H1 (cell line): ENCODE measurements around the gene CIC. TPM values are rescaled to one million over a fixed set of nuclear protein-coding genes. Genes with fewer than 3 reads are reported as not detected.

Experiments
- CTCF ChIA-PET: fragments of 300-600 bp; sonication (Branson Sonifier 250); formaldehyde crosslinking; loops from one replicate; lab custom pipeline; 2021; ENCODE audit not compliant: partially characterized antibody; lab: Charles Lee
- POLR2A ChIA-PET: fragments of 300-600 bp; sonication (Branson Sonifier 250); formaldehyde crosslinking; loops from one replicate; lab custom pipeline; 2021; ENCODE audit warnings: inconsistent platforms; ENCODE audit not compliant: partially characterized antibody; lab: Charles Lee
- DNase-seq, 2 experiments: peaks; one replicate each; pipeline versions ENCODE4 v3.0.0 to v3.0.0-alpha.2; 2010 to 2022; ENCODE audit warnings: low spot score in 2 of 2, low read depth in 1 of 2, mixed read lengths in 1 of 2
- FAIRE-seq: peaks from 2 replicates; lab custom pipeline; 2011; peaks lifted over from hg19 to GRCh38; lab: Jason Lieb, UNC
- H2AFZ ChIP-seq: 2 replicates; pipeline ENCODE4 v1.8.1; 2012; ENCODE audit warnings: low read length, inconsistent platforms
- H2AK5ac ChIP-seq: 2 replicates; pipeline ENCODE4 v1.6.1; 2013; ENCODE audit warnings: low read depth, low read length
- H2BK120ac ChIP-seq: replicated peaks from 2 replicates; pipeline ENCODE3; 2013; ENCODE audit warnings: low read depth, low read length, inconsistent platforms
- H2BK12ac ChIP-seq: 2 replicates; pipeline ENCODE4 v1.6.1; 2013; ENCODE audit warnings: low read depth, low read length
- H2BK15ac ChIP-seq: 2 replicates; pipeline ENCODE4 v1.6.1; 2013; ENCODE audit warnings: low read length
- H2BK20ac ChIP-seq: 2 replicates; pipeline ENCODE4 v1.6.1; 2013; ENCODE audit warnings: low read length
- H2BK5ac ChIP-seq: 2 replicates; pipeline ENCODE4 v1.6.1; 2013; ENCODE audit warnings: low read depth, low read length
- H3K14ac ChIP-seq: 2 replicates; pipeline ENCODE4 v1.6.1; 2013; ENCODE audit warnings: inconsistent platforms; ENCODE audit not compliant: insufficient read length
- H3K18ac ChIP-seq: 2 replicates; pipeline ENCODE4 v1.6.1; 2013; ENCODE audit warnings: low read length; ENCODE audit errors: extremely low read depth
- H3K23ac ChIP-seq: 2 replicates; pipeline ENCODE4 v1.6.1; 2013; ENCODE audit warnings: inconsistent platforms; ENCODE audit not compliant: insufficient read length
- H3K23me2 ChIP-seq: 2 replicates; pipeline ENCODE4 v1.6.1; 2013; ENCODE audit warnings: low read depth, low read length
- H3K27ac ChIP-seq: 2 replicates; pipeline ENCODE4 v1.6.1; 2011; ENCODE audit warnings: low read depth, low read length, inconsistent platforms
- H3K27me3 ChIP-seq, 4 experiments: replicated peaks in 1 of 4; 1 replicate in 1 of 4; 2 replicates in 3 of 4; pipeline versions ENCODE4 v1.6.1 to v1.8.1; 2011 to 2013; ENCODE audit warnings: low read length in 3 of 4, mild to moderate bottlenecking in 3 of 4, inconsistent platforms in 2 of 4, mixed read lengths in 2 of 4, moderate library complexity in 1 of 4; ENCODE audit not compliant: control insufficient read depth in 3 of 4, insufficient read depth in 3 of 4; ENCODE audit errors: extremely low read depth in 1 of 4
- H3K36me3 ChIP-seq, 4 experiments: 2 replicates each; pipeline versions ENCODE4 v1.6.1 to v1.8.1; 2011 to 2013; ENCODE audit warnings: mild to moderate bottlenecking in 4 of 4, low read length in 3 of 4, moderate library complexity in 2 of 4, control low read depth in 1 of 4, inconsistent platforms in 1 of 4; ENCODE audit not compliant: insufficient read depth in 4 of 4, control insufficient read depth in 2 of 4
- H3K4ac ChIP-seq: replicated peaks from 2 replicates; pipeline ENCODE3; 2013; ENCODE audit warnings: low read length, low read depth, mixed read lengths, inconsistent platforms; ENCODE audit not compliant: insufficient read length
- H3K4me1 ChIP-seq, 4 experiments: replicated peaks in 1 of 4; 1 replicate in 1 of 4; 2 replicates in 3 of 4; pipeline versions ENCODE4 v1.6.1 to v1.8.1; 2011 to 2013; ENCODE audit warnings: low read length in 3 of 4, inconsistent platforms in 2 of 4, mixed read lengths in 1 of 4; ENCODE audit not compliant: insufficient read depth in 4 of 4, control insufficient read depth in 3 of 4
- H3K4me2 ChIP-seq, 2 experiments: 2 replicates each; pipeline versions ENCODE4 v1.6.1 to v1.8.1; 2011 to 2013; ENCODE audit warnings: low read depth in 2 of 2, low read length in 2 of 2, control low read depth in 1 of 2, inconsistent platforms in 1 of 2, mild to moderate bottlenecking in 1 of 2; ENCODE audit not compliant: insufficient read depth in 1 of 2
- H3K4me3 ChIP-seq, 4 experiments: fragments of 200-600, 300-600 bp in 1 of 4; sonication (generic), shearing (Covaris generic), sonication (Bioruptor Twin) in 1 of 4; 2 replicates each; pipeline versions ENCODE4 v1.5.1 to v1.8.1; 2011 to 2016; ENCODE audit warnings: low read length in 4 of 4, low read depth in 3 of 4, control low read depth in 2 of 4, inconsistent platforms in 2 of 4, mild to moderate bottlenecking in 2 of 4, mixed read lengths in 1 of 4, moderate library complexity in 1 of 4; ENCODE audit not compliant: insufficient read depth in 2 of 4; ENCODE audit errors: extremely low read depth in 1 of 4
- H3K56ac ChIP-seq: replicated peaks from 2 replicates; pipeline ENCODE3; 2013; ENCODE audit warnings: low read depth, mild to moderate bottlenecking, mixed read lengths, low read length, inconsistent platforms; ENCODE audit not compliant: insufficient read length
- H3K79me1 ChIP-seq: 2 replicates; pipeline ENCODE4 v1.6.1; 2013; ENCODE audit warnings: low read depth, low read length, control low read depth
- H3K79me2 ChIP-seq, 2 experiments: 2 replicates each; pipeline versions ENCODE4 v1.6.1 to v1.8.1; 2012 to 2013; ENCODE audit warnings: low read length in 2 of 2, mild to moderate bottlenecking in 2 of 2, inconsistent platforms in 1 of 2; ENCODE audit not compliant: insufficient read depth in 2 of 2, control insufficient read depth in 1 of 2
- H3K9ac ChIP-seq, 4 experiments: replicated peaks in 1 of 4; 1 replicate in 1 of 4; 2 replicates in 3 of 4; pipeline versions ENCODE4 v1.6.1 to v1.8.1; 2011 to 2013; ENCODE audit warnings: low read depth in 3 of 4, low read length in 3 of 4, control low read depth in 2 of 4, mild to moderate bottlenecking in 2 of 4, moderate library complexity in 2 of 4, inconsistent platforms in 1 of 4; ENCODE audit errors: extremely low read depth in 1 of 4
- H3K9me3 ChIP-seq, 2 experiments: 2 replicates each; pipeline versions ENCODE4 v1.6.1 to v1.8.1; 2012 to 2013; ENCODE audit warnings: mild to moderate bottlenecking in 2 of 2, moderate library complexity in 2 of 2, control low read depth in 1 of 2, inconsistent platforms in 1 of 2, low read depth in 1 of 2, low read length in 1 of 2, mixed read lengths in 1 of 2; ENCODE audit not compliant: insufficient read depth in 2 of 2
- H4K20me1 ChIP-seq, 2 experiments: replicated peaks in 1 of 2; 2 replicates each; pipeline versions ENCODE3 to v1.8.1; 2011 to 2013; ENCODE audit warnings: inconsistent platforms in 2 of 2, low read length in 2 of 2, mild to moderate bottlenecking in 1 of 2; ENCODE audit not compliant: insufficient read depth in 2 of 2, control insufficient read depth in 1 of 2
- H4K5ac ChIP-seq: 2 replicates; pipeline ENCODE4 v1.6.1; 2013; ENCODE audit warnings: low read length, low read depth, mixed read lengths, inconsistent platforms; ENCODE audit not compliant: insufficient read length
- H4K8ac ChIP-seq: 2 replicates; pipeline ENCODE4 v1.8.0; 2013; ENCODE audit warnings: mild to moderate bottlenecking, moderate library complexity, low read length, inconsistent platforms; ENCODE audit not compliant: insufficient read depth; ENCODE audit errors: extremely low read depth
- H4K91ac ChIP-seq: replicated peaks from 2 replicates; pipeline ENCODE3; 2013; ENCODE audit warnings: low read length, mixed read lengths, inconsistent platforms; ENCODE audit not compliant: insufficient read length
- EP300 ChIP-seq, 2 experiments: IDR thresholded peaks; 1 replicate in 1 of 2; 2 replicates in 1 of 2; pipeline ENCODE4 v1.6.1; 2011 to 2012; ENCODE audit warnings: low read depth in 2 of 2, low read length in 2 of 2, mild to moderate bottlenecking in 2 of 2, borderline replicate concordance in 1 of 2, inconsistent platforms in 1 of 2, moderate library complexity in 1 of 2
- GABPA ChIP-seq: IDR thresholded peaks from 2 replicates; pipeline ENCODE4 v1.6.1; 2011; ENCODE audit warnings: mild to moderate bottlenecking, low read length, moderate library complexity, borderline replicate concordance; ENCODE audit not compliant: insufficient read depth
- GTF2F1 ChIP-seq: IDR thresholded peaks from 2 replicates; pipeline ENCODE4 v1.6.1; 2012; ENCODE audit warnings: low read depth, low read length, improper control_type of control experiment, borderline replicate concordance
- KDM5A ChIP-seq: fragments of 200-600 bp; IDR thresholded peaks from 2 replicates; pipeline ENCODE4 v1.7.1; 2012; ENCODE audit warnings: mild to moderate bottlenecking, low read length, inconsistent platforms, mixed read lengths
- MAX ChIP-seq: IDR thresholded peaks from 2 replicates; pipeline ENCODE4 v1.6.1; 2012; ENCODE audit warnings: inconsistent platforms
- NRF1 ChIP-seq: IDR thresholded peaks from 2 replicates; pipeline ENCODE4 v1.6.1; 2011; ENCODE audit warnings: mild to moderate bottlenecking, low read depth, low read length, improper control_type of control experiment
- RFX5 ChIP-seq: IDR thresholded peaks from 2 replicates; pipeline ENCODE4 v1.6.1; 2011; ENCODE audit warnings: low read depth, low read length, improper control_type of control experiment, borderline replicate concordance
- RXRA ChIP-seq: IDR thresholded peaks from 2 replicates; pipeline ENCODE4 v1.6.1; 2011; ENCODE audit warnings: low read depth, mild to moderate bottlenecking, low read length, moderate library complexity; ENCODE audit not compliant: insufficient read depth
- TAF7 ChIP-seq: optimal IDR thresholded peaks from 2 replicates; pipeline ENCODE3; 2011; ENCODE audit warnings: low read depth, mild to moderate bottlenecking, inconsistent platforms, low read length, moderate library complexity, borderline replicate concordance
- USF2 ChIP-seq: IDR thresholded peaks from 2 replicates; pipeline ENCODE4 v1.6.1; 2011; ENCODE audit warnings: low read length, improper control_type of control experiment
- WGBS, 2 experiments: shearing (Covaris generic) in 1 of 2; methylation state at CpG; one replicate each; pipeline versions ENCODE4 v1.1.6 to v1.1.7; 2013 to 2015; ENCODE audit warnings: low lambda C conversion rate in 2 of 2, mixed read lengths in 2 of 2, inconsistent platforms in 1 of 2, low coverage in 1 of 2, missing lambda C conversion rate in 1 of 2; ENCODE audit not compliant: insufficient replicate concordance in 2 of 2, insufficient coverage in 1 of 2, insufficient read length in 1 of 2; ENCODE audit errors: extremely low coverage in 1 of 2, missing lambda C conversion rate in 1 of 2; 5-methylcytosine and 5-hydroxymethylcytosine counted together
- polyA plus RNA-seq, 7 experiments: library from polyadenylated mRNA; depleted of rRNA in 3 of 7; stranded (reverse) in 5 of 7; unstranded in 2 of 7; fragments of >200 nt in 5 of 7; fragments of 200-250 nt in 2 of 7; gene quantifications; 1 replicate in 5 of 7; 2 replicates in 1 of 7; 4 replicates in 1 of 7; pipeline versions ENCODE4 v1.2.1 to v1.2.3, GENCODE V29; 2011 to 2013; ENCODE audit warnings: missing spikeins in 2 of 7, mixed read lengths in 2 of 7
- total RNA-seq: library from RNA; stranded (reverse); fragmentation: NEBNext Ultra II Directional; extraction: Animal tissue kit (Norgen Biotek cat#: 25700); gene quantifications from 2 replicates; pipeline ENCODE4 v1.2.1, GENCODE V29; 2021
- TF ChIP-seq, protein P1 (sequence below): IDR thresholded peaks from 2 replicates; pipeline ENCODE4 v1.6.1; 2012; ENCODE audit warnings: inconsistent platforms

CIC gene
- total and polyA plus RNA-seq, 2 of the 8 experiments (the other 6 are each of a cell fraction or from before 2014, with no cell fraction given): 13.2 to 43.6 TPM

- Histone ChIP-seq H4K20me1 (peaks cover 14 to 25% of the 10 kb centered on the region in 2 experiments), H3K79me2 (peaks cover 0 to under 1% of the 10 kb centered on the region in 2 experiments; a peak in 1 of 4 replicates), H3K23ac (no peak overlapping the region), H4K5ac (no peak overlapping the region), H2AK5ac (no peak overlapping the region), H2BK5ac (no peak overlapping the region), H2BK15ac (no peak overlapping the region), H3K4me3 (no peak overlapping the region), H3K4ac (no peak overlapping the region), H2AFZ (no peak overlapping the region), H4K8ac (no peak overlapping the region), H2BK120ac (no peak overlapping the region), H3K14ac (no peak overlapping the region), H3K56ac (no peak overlapping the region), H3K4me1 (no peaks in the 10 kb centered on the region), H3K9ac (no peak overlapping the region), H3K9me3 (no peaks in the 10 kb centered on the region), H2BK20ac (no peak overlapping the region; the same call in 1 of the 2 replicates), H3K27ac (no peak overlapping the region), H2BK12ac (no peak overlapping the region), H3K18ac (no peak overlapping the region), H3K79me1 (peaks cover 3% of the 10 kb centered on the region; the same call in 1 of the 2 replicates), H3K4me2 (no peak overlapping the region), H3K36me3 (peaks cover 10 to 58% (median 38%) of the 10 kb centered on the region in 4 experiments; a peak in 7 of 8 replicates), H3K23me2 (no peaks in the 10 kb centered on the region), H3K27me3 (no peaks in the 10 kb centered on the region; a peak in 1 of 7 replicates), H4K91ac (no peak overlapping the region)
- ChIA-PET POLR2A (interaction anchor here (1.2 to 4.5 kb wide), 4 partner anchors 8 to 14 kb away, joined by 3 to 21 read pairs (median 10); partner anchors contain the start of gene ZNF526), CTCF (interaction anchor here (0.6 to 2.5 kb wide), 10 partner anchors 11 to 126 kb away, joined by 3 to 6 read pairs (median 4); partner anchors contain the start of genes POU2F2 and ZNF526)
- WGBS, 2 experiments: 85% methylated on average over 5 of the region's 5 CpGs; no CpG with 5 or more reads in 1 of the 2 experiments
- FAIRE-seq: no peak
- DNase-seq: no peak
- TF ChIP-seq NRF1 (no peak), RXRA (no peak), GABPA (no peak), EP300 (IDR thresholded peaks at IDR 0.05; ENCODE audit: borderline replicate concordance in 1 of 2, low read depth in 2 of 2, low read length in 2 of 2) (no peak), USF2 (no peak), KDM5A (no peak), MAX (no peak), TAF7 (no peak), GTF2F1 (no peak), RFX5 (no peak)
- TF ChIP-seq, protein P1, sequence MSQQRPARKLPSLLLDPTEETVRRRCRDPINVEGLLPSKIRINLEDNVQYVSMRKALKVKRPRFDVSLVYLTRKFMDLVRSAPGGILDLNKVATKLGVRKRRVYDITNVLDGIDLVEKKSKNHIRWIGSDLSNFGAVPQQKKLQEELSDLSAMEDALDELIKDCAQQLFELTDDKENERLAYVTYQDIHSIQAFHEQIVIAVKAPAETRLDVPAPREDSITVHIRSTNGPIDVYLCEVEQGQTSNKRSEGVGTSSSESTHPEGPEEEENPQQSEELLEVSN: no peak
These were observed 33.9 kb upstream of the CIC start for GRCh38 chr19:42235181-42235580.
